Progenitor cell of endocrine pancreas (in vitro differentiated cells): Measurements from ENCODE around the gene GSK3B. TPM values are rescaled to one million over a fixed set of nuclear protein-coding genes. Genes with fewer than 3 reads are reported as not detected.

Source experiments
- DNase-seq: peaks from one replicate; pipeline ENCODE4 v3.0.0; 2021; ENCODE audit warnings: low spot score; ENCODE audit not compliant: unreplicated experiment
- H3K27ac Mint-ChIP-seq: 2 replicates; pipeline ENCODE4 v1.8.0; 2021; ENCODE audit warnings: mild to moderate bottlenecking, moderate library complexity, mixed read lengths
- H3K27me3 Mint-ChIP-seq: 2 replicates; pipeline ENCODE4 v1.8.0; 2021; ENCODE audit warnings: mixed read lengths
- H3K36me3 Mint-ChIP-seq: 2 replicates; pipeline ENCODE4 v1.8.0; 2022; ENCODE audit warnings: mixed read lengths; ENCODE audit not compliant: insufficient read depth
- H3K4me1 Mint-ChIP-seq: 2 replicates; pipeline ENCODE4 v1.8.0; 2021; ENCODE audit warnings: low read depth, mixed read lengths
- H3K4me3 Mint-ChIP-seq: 2 replicates; pipeline ENCODE4 v1.8.0; 2021; ENCODE audit warnings: low read depth, mild to moderate bottlenecking, moderate library complexity, mixed read lengths
- H3K9me3 Mint-ChIP-seq: 2 replicates; pipeline ENCODE4 v1.8.0; 2021; ENCODE audit warnings: low read depth, mixed read lengths
- long read RNA-seq: library from polyadenylated mRNA; unstranded; transcript quantifications from one replicate; pipeline ENCODE4 v2.0.0, GENCODE V29; 2020
- total RNA-seq: library from RNA; stranded (reverse); gene quantifications from 2 replicates; pipeline ENCODE4 v1.2.1, GENCODE V29; 2021
- TF ChIP-seq, protein P1 (sequence below): fragments of 200-600 bp; sonication (generic); IDR thresholded peaks from one replicate; pipeline ENCODE4 v1.5.0; 2021; ENCODE audit warnings: antibody characterized with exemption, mild to moderate bottlenecking; ENCODE audit not compliant: unreplicated experiment

Gene GSK3B
- total RNA-seq, result 80.0 and 81.3 TPM in 2 replicates
- long read RNA-seq, full-length matches to known transcripts, result 3 of 11 reads
- long read RNA-seq, partial matches to known transcripts, result 1 of 11 reads
- long read RNA-seq, other reads (novel, unspliced or antisense), result 7 of 11 reads

DNA sequence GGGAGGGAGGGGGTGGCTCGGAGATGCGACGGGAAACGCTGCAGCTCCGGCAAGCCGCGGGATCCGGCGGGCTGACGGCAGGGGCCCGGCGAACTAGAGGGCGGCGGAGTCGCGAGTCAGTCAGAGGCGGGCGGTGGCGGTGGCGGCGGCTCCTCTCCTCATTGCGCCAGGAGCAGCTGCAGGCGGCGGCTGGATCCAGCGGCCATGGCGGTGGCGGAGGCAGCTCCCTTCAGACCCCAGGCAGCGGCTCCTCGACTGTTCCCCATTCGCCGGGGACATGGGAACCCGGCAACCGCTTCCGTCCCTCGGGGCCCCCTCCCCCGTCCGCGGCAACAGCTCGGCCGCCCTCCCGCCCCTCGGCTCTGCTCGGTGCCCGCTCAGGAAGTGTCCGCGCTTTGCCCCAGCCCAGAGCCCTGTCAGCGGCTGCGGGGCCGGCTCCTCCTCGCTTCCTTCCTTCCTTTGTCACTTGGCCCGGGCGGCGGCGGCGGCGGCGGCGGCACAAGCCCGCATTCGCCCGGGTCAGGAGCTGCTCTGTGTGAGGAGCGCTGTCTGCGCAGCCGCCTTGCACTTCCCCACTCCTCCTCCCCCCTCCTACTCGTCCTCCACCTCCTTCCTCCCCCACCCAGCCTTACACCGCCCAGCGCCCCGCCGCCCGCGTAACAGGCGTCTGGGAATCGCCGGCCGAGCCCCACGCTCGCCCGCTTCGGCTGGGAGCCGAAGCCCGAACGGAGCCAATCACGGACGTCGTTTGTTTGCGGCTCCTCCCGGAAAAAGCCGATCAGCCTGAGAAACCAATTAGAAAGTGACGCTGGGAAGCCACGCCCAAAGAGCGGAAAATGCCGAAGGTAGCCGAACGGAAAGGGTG, at the start of gene GSK3B:
Gene GSK3B (minus strand): TSS at position 537 of the 865 bp plus-strand sequence. CDS start 1,013 bp downstream, outside the sequence.
- Mint-ChIP-seq H3K27ac (no peak within 1 kb of the TSS), H3K4me3 (no peak within 1 kb of the TSS), H3K9me3 (no peaks in the 10 kb centered on the region), H3K36me3 (peaks cover 4% of the 10 kb centered on the region), H3K4me1 (peaks cover 20% of the 10 kb centered on the region), H3K27me3 (no peaks in the 10 kb centered on the region)
- DNase-seq, result peak; percentile 61
- TF ChIP-seq, protein P1, sequence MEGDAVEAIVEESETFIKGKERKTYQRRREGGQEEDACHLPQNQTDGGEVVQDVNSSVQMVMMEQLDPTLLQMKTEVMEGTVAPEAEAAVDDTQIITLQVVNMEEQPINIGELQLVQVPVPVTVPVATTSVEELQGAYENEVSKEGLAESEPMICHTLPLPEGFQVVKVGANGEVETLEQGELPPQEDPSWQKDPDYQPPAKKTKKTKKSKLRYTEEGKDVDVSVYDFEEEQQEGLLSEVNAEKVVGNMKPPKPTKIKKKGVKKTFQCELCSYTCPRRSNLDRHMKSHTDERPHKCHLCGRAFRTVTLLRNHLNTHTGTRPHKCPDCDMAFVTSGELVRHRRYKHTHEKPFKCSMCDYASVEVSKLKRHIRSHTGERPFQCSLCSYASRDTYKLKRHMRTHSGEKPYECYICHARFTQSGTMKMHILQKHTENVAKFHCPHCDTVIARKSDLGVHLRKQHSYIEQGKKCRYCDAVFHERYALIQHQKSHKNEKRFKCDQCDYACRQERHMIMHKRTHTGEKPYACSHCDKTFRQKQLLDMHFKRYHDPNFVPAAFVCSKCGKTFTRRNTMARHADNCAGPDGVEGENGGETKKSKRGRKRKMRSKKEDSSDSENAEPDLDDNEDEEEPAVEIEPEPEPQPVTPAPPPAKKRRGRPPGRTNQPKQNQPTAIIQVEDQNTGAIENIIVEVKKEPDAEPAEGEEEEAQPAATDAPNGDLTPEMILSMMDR, result no peak

GRCh38 chr3:120143676-120144075, 49.4 kb upstream of the GSK3B start:
- DNase-seq, result no peak
- Mint-ChIP-seq H3K9me3 (no peaks in the 10 kb centered on the region), H3K27me3 (no peaks in the 10 kb centered on the region), H3K36me3 (peaks cover 1% of the 10 kb centered on the region), H3K27ac (no peak overlapping the region), H3K4me3 (no peak overlapping the region), H3K4me1 (peaks cover 22% of the 10 kb centered on the region)
- TF ChIP-seq, protein P1, result no peak

DNA sequence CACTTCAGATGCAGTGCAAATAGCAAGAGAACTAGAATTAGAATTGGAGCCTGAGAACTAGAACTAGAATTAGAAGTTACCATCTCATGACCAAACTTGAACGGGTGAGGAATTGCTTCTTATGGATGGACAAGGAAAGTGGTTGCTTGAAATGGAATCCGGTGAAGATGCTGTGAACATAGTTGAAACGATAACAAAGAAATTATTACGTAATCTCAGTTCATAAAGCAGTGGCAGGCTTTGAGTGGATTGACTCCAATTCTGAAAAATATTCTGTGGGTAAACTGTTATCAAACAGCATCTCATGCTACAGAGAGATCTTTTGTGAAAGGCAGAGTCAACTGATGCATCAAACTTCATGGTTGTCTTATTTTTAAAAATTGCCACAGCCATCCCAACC, 48.0 kb upstream of the GSK3B start:
- TF ChIP-seq, protein P1, result no peak
- H3K4me1 Mint-ChIP-seq, result peaks cover 10% of the 10 kb centered on the region
- DNase-seq, result no peak
- H3K36me3 Mint-ChIP-seq, result peaks cover 1% of the 10 kb centered on the region
- no peak overlapping the region for H3K27ac Mint-ChIP-seq
- H3K4me3 Mint-ChIP-seq, result no peak overlapping the region
- H3K27me3 Mint-ChIP-seq, result no peaks in the 10 kb centered on the region
- no peaks in the 10 kb centered on the region for H3K9me3 Mint-ChIP-seq

- Mint-ChIP-seq H3K4me1 (peaks cover 7% of the 10 kb centered on the region), H3K4me3 (no peak overlapping the region), H3K27me3 (no peaks in the 10 kb centered on the region), H3K9me3 (no peaks in the 10 kb centered on the region), H3K27ac (no peak overlapping the region), H3K36me3 (peaks cover 1% of the 10 kb centered on the region)
- DNase-seq, result no peak
- TF ChIP-seq, protein P1, result no peak
Measured at GRCh38 chr3:120140098-120140742, 46.0 kb upstream of the GSK3B start.

DNA sequence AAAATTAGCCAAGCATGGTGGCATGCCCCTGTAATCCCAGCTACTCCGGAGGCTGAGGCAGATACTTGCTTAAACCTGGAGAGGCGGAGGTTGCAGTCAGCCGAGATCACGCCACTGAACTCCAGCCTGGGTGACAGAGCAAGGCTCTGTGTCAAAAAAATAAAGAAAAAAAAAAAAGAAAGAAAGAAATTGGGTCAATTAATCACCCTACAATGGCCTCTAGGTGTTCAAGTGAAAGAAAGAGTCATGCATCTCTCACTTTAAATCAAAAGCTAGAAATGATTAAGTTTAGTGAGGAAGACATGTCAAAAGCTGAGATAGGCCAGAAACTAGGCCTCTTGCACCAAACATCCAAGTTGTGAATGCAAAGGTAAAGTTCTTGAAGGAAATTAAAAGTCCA, 44.9 kb upstream of the GSK3B start:
- no peaks in the 10 kb centered on the region for H3K36me3 Mint-ChIP-seq
- no peaks in the 10 kb centered on the region for H3K27me3 Mint-ChIP-seq
- H3K9me3 Mint-ChIP-seq, result no peaks in the 10 kb centered on the region
- no peak overlapping the region for H3K4me3 Mint-ChIP-seq
- DNase-seq, result no peak
- peaks cover 3% of the 10 kb centered on the region for H3K4me1 Mint-ChIP-seq
- TF ChIP-seq, protein P1, result no peak
- H3K27ac Mint-ChIP-seq, result no peak overlapping the region
